Ovary (tissue), 9 donors: ENCODE results near the gene SCAMP2. TPM values are rescaled to one million over a fixed set of nuclear protein-coding genes. Genes with fewer than 3 reads are reported as not detected.

Source experiments
- DNase-seq, 5 donors: peaks; one replicate each; pipeline ENCODE4 v3.0.0-alpha.2; 2019 to 2020
- H3K27ac ChIP-seq, 2 donors: fragments of 200-600 bp; one replicate each; pipeline versions ENCODE4 v1.5.1 to v1.8.0; 2019 to 2022
- H3K27me3 ChIP-seq: fragments of 200-600 bp; one replicate; pipeline ENCODE4 v1.8.0; 2022
- H3K36me3 ChIP-seq: fragments of 200-600 bp; sonication (generic); one replicate; pipeline ENCODE4 v1.5.1; 2019
- H3K4me1 ChIP-seq: one replicate; pipeline ENCODE4 v1.8.1; 2013; ENCODE audit warnings: mild to moderate bottlenecking, moderate library complexity; ENCODE audit not compliant: insufficient read depth
- H3K4me3 ChIP-seq: fragments of 200-600 bp; sonication (generic); one replicate; pipeline ENCODE4 v1.5.1; 2017
- H3K9me3 ChIP-seq, 2 donors: fragments of 200-600 bp in 1 of 2; sonication (generic) in 1 of 2; one replicate each; pipeline versions ENCODE4 v1.5.1 to v1.8.1; 2013 to 2019; ENCODE audit warnings: mild to moderate bottlenecking in 1 of 2, moderate library complexity in 1 of 2
- CTCF ChIP-seq, 3 donors: fragments of 450-650 bp in 2 of 3; fragments of 200-600 bp in 1 of 3; IDR thresholded peaks; one replicate each; pipeline versions ENCODE4 v1.5.1 to v1.8.0; 2016 to 2022; ENCODE audit warnings: antibody characterized with exemption in 3 of 3, mild to moderate bottlenecking in 1 of 3
- EP300 ChIP-seq: sonication (generic); formaldehyde crosslinking; IDR thresholded peaks from one replicate; pipeline ENCODE4 v1.6.1; 2017; ENCODE audit warnings: antibody characterized with exemption
- POLR2A ChIP-seq: fragments of 450-650 bp; IDR thresholded peaks from one replicate; pipeline ENCODE4 v1.6.1; 2017; ENCODE audit warnings: antibody characterized with exemption, mild to moderate bottlenecking, moderate library complexity
- WGBS, 3 donors: extraction: QIAGEN DNeasy Blood & Tissue Kit in 1 of 3; methylation state at CpG; one replicate each; pipeline versions ENCODE4 v1.1.5 to v1.1.7; 2013 to 2017; 5-methylcytosine and 5-hydroxymethylcytosine counted together
- intact Hi-C, 4 donors: fragments of 100-400 bp; cut with DNase I; formaldehyde crosslinking; loops; one replicate each; pipeline versions ENCODE4 v1.11.0 to v1.15.1; 2022 to 2023
- polyA plus RNA-seq, 2 donors: library from polyadenylated mRNA; stranded (reverse); fragments of 200-250 nt in 1 of 2; fragments of 350-450 nt in 1 of 2; fragmentation: Illumina TruSeq in 1 of 2; extraction: RNeasy Lipid Tissue Mini Kit (QIAGEN cat#74804) in 1 of 2; gene quantifications; one replicate each; pipeline ENCODE4 v1.2.3, GENCODE V29; 2013 to 2014
- total RNA-seq, 7 donors: library from RNA; depleted of rRNA in 2 of 7; stranded (reverse); fragments of >200 nt in 2 of 7; fragmentation: NEBNext Ultra II Directional in 3 of 7; extraction: Animal tissue kit (Norgen Biotek cat#: 25700) in 3 of 7; gene quantifications; one replicate each; pipeline versions ENCODE4 v1.1.0 to v1.2.4, GENCODE V29; 2016 to 2023
- donor health status: DM: no; HTN: no; CAD: no; lungs with moderate emphysema.
- donor health status: DM: no; HTN: no; CAD: no.
- donor health status: Bipolar disorder and iron deficiency.
- donor health status: DM: yes; HTN: yes; CAD: no.
- donor health status: DM: no; HTN: no; CAD: no.
- donor health status: DM: yes; HTN: yes; CAD: no.

SCAMP2 gene
- total and polyA plus RNA-seq, 9 donors: 22.9 to 65.5 (median 53.1) TPM

GRCh38 chr15:74799255-74799855, 73.8 kb downstream of the SCAMP2 start:
- H3K4me3 ChIP-seq: no peak overlapping the region
- TF ChIP-seq CTCF (IDR thresholded peaks at IDR 0.05): no peak
- TF ChIP-seq POLR2A: no peak
- TF ChIP-seq EP300: no peak
- 81 to 87% (median 84%) methylated on average over 15 to 16 of the region's 16 CpGs for WGBS, 3 donors
- H3K36me3 ChIP-seq: no peaks in the 10 kb centered on the region
- intact Hi-C loops: no loop called here
- no peaks in the 10 kb centered on the region for H3K27me3 ChIP-seq
- H3K27ac ChIP-seq: no peak overlapping the region
- no peaks in the 10 kb centered on the region for H3K4me1 ChIP-seq
- DNase-seq: no peak
- H3K9me3 ChIP-seq: no peaks in the 10 kb centered on the region

GRCh38 chr15:74798388-74799254, 74.5 kb downstream of the SCAMP2 start:
- intact Hi-C loops: no loop called here
- WGBS, 3 donors: 83 to 86% (median 85%) methylated on average over 17 to 25 of the region's 25 CpGs
- H3K9me3 ChIP-seq: no peaks in the 10 kb centered on the region
- no peaks in the 10 kb centered on the region for H3K4me1 ChIP-seq
- no peaks in the 10 kb centered on the region for H3K36me3 ChIP-seq
- no peak overlapping the region for H3K27ac ChIP-seq
- no peak for DNase-seq
- no peak for TF ChIP-seq POLR2A
- no peak for TF ChIP-seq EP300
- TF ChIP-seq CTCF (IDR thresholded peaks at IDR 0.05): no peak
- no peaks in the 10 kb centered on the region for H3K27me3 ChIP-seq
- no peak overlapping the region for H3K4me3 ChIP-seq

GRCh38 chr15:74795966-74796625, 77.1 kb downstream of the SCAMP2 start:
- Histone ChIP-seq H3K9me3 (no peaks in the 10 kb centered on the region), H3K27ac (no peak overlapping the region), H3K27me3 (no peaks in the 10 kb centered on the region), H3K4me1 (peaks cover 1% of the 10 kb centered on the region), H3K36me3 (no peaks in the 10 kb centered on the region), H3K4me3 (no peak overlapping the region)
- no peak for DNase-seq
- WGBS, 3 donors: 90 to 94% (median 93%) methylated on average over 14 of the region's 14 CpGs
- intact Hi-C loops: no loop called here
- TF ChIP-seq EP300 (no peak), CTCF (IDR thresholded peaks at IDR 0.05) (no peak), POLR2A (no peak)

GRCh38 chr15:74794970-74795349, 78.2 kb downstream of the SCAMP2 start:
- WGBS, 3 donors: 93 to 97% (median 94%) methylated on average over 9 of the region's 9 CpGs
- peaks cover 5% of the 10 kb centered on the region for H3K4me1 ChIP-seq
- intact Hi-C loops: no loop called here
- H3K36me3 ChIP-seq: no peaks in the 10 kb centered on the region
- H3K27me3 ChIP-seq: no peaks in the 10 kb centered on the region
- no peak for DNase-seq
- no peaks in the 10 kb centered on the region for H3K9me3 ChIP-seq
- TF ChIP-seq CTCF (IDR thresholded peaks at IDR 0.05) (no peak), POLR2A (no peak), EP300 (no peak)
- H3K27ac ChIP-seq: no peak overlapping the region
- H3K4me3 ChIP-seq: no peak overlapping the region
